Tibial artery (tissue), 4 donors: ENCODE results near the gene GAK.

Source experiments
- DNase-seq, 2 donors: peaks; one replicate each; pipeline ENCODE4 v3.0.0-alpha.2; 2019
- H3K27ac ChIP-seq, 2 donors: fragments of 200-600 bp; sonication (generic) in 1 of 2; 1 replicate in 1 of 2; 2 replicates in 1 of 2; pipeline ENCODE4 v1.5.1; 2018 to 2019; ENCODE audit warnings: mild to moderate bottlenecking in 1 of 2
- H3K27me3 ChIP-seq, 2 donors: fragments of 200-600 bp; sonication (generic) in 1 of 2; one replicate each; pipeline versions ENCODE4 v1.5.1 to v1.6.0; 2016 to 2019
- H3K36me3 ChIP-seq, 3 donors: fragments of 200-600 bp; sonication (generic) in 2 of 3; one replicate each; pipeline ENCODE4 v1.5.1; 2016 to 2019; ENCODE audit warnings: mild to moderate bottlenecking in 2 of 3
- H3K4me1 ChIP-seq, 4 donors: fragments of 200-600 bp; sonication (generic) in 2 of 4; 1 replicate in 3 of 4; 2 replicates in 1 of 4; pipeline ENCODE4 v1.5.1; 2016 to 2019
- H3K4me3 ChIP-seq, 2 donors: fragments of 200-600 bp; sonication (generic) in 1 of 2; 1 replicate in 1 of 2; 2 replicates in 1 of 2; pipeline ENCODE4 v1.5.1; 2018 to 2019; ENCODE audit warnings: mild to moderate bottlenecking in 2 of 2
- H3K9me3 ChIP-seq, 3 donors: fragments of 200-600 bp; sonication (generic) in 1 of 3; one replicate each; pipeline ENCODE4 v1.5.1; 2016 to 2019
- CTCF ChIP-seq, 2 experiments: fragments of 200-600 bp in 1 of 2; fragments of 450-650 bp in 1 of 2; IDR thresholded peaks; one replicate each; pipeline ENCODE4 v1.5.1; 2017 to 2019; ENCODE audit warnings: antibody characterized with exemption in 2 of 2, mild to moderate bottlenecking in 1 of 2, moderate library complexity in 1 of 2
- intact Hi-C: fragments of 100-400 bp; cut with DNase I; formaldehyde crosslinking; loops from one replicate; pipeline ENCODE4 v1.15.0; 2023; ENCODE audit warnings: low total_unique reads

Gene GAK

GRCh38 chr4:961351-962230, 29.5 kb upstream of the GAK start:
- Histone ChIP-seq H3K27ac (no peak overlapping the region), H3K9me3 (no peaks in the 10 kb centered on the region), H3K4me1 (no peaks in the 10 kb centered on the region), H3K4me3 (no peak overlapping the region), H3K27me3 (no peaks in the 10 kb centered on the region), H3K36me3 (peaks cover 4 to 97% (median 61%) of the 10 kb centered on the region in 3 donors)
- peak in 1 of 2 donors; percentile 62 for DNase-seq
- intact Hi-C loops: no loop called here
- TF ChIP-seq CTCF (IDR thresholded peaks at IDR 0.05): no peak

- H3K4me3 ChIP-seq: no peak overlapping the region
- intact Hi-C loops: no loop called here
- H3K4me1 ChIP-seq: no peaks in the 10 kb centered on the region
- H3K27me3 ChIP-seq: no peaks in the 10 kb centered on the region
- peaks cover 4 to 97% (median 58%) of the 10 kb centered on the region in 3 donors for H3K36me3 ChIP-seq
- TF ChIP-seq CTCF (IDR thresholded peaks at IDR 0.05): no peak
- DNase-seq: no peak
- H3K27ac ChIP-seq: no peak overlapping the region
- no peaks in the 10 kb centered on the region for H3K9me3 ChIP-seq
Measured at GRCh38 chr4:960636-961350, 28.7 kb upstream of the GAK start.

GRCh38 chr4:960140-960635, 28.1 kb upstream of the GAK start:
- H3K27ac ChIP-seq: no peak overlapping the region
- no peak for DNase-seq
- no peak overlapping the region for H3K4me3 ChIP-seq

GRCh38 chr4:959338-960139, 27.4 kb upstream of the GAK start:
- TF ChIP-seq CTCF (IDR thresholded peaks at IDR 0.05): no peak
- no peak overlapping the region for H3K4me3 ChIP-seq
- H3K27ac ChIP-seq: no peak overlapping the region
- H3K36me3 ChIP-seq: peaks cover 4 to 97% (median 60%) of the 10 kb centered on the region in 3 donors
- intact Hi-C loops: no loop called here
- no peaks in the 10 kb centered on the region for H3K27me3 ChIP-seq
- H3K4me1 ChIP-seq: no peaks in the 10 kb centered on the region
- H3K9me3 ChIP-seq: no peaks in the 10 kb centered on the region
- peak; percentile 16 to 59 for DNase-seq

More at GRCh38 chr4:960140-960635, 28.1 kb upstream of the GAK start:
- no peak for TF ChIP-seq CTCF (IDR thresholded peaks at IDR 0.05)
- intact Hi-C loops: no loop called here
- peaks cover 4 to 97% (median 58%) of the 10 kb centered on the region in 3 donors for H3K36me3 ChIP-seq
- no peaks in the 10 kb centered on the region for H3K4me1 ChIP-seq
- H3K9me3 ChIP-seq: no peaks in the 10 kb centered on the region
- H3K27me3 ChIP-seq: no peaks in the 10 kb centered on the region

- no peak for TF ChIP-seq CTCF (IDR thresholded peaks at IDR 0.05)
Measured at GRCh38 chr4:958696-959337, 26.7 kb upstream of the GAK start.

More at GRCh38 chr4:958696-959337, 26.7 kb upstream of the GAK start:
- intact Hi-C loops: no loop called here
- Histone ChIP-seq H3K27ac (no peak overlapping the region), H3K9me3 (no peaks in the 10 kb centered on the region), H3K4me3 (no peak overlapping the region), H3K4me1 (no peaks in the 10 kb centered on the region), H3K36me3 (peaks cover 4 to 97% (median 64%) of the 10 kb centered on the region in 3 donors), H3K27me3 (no peaks in the 10 kb centered on the region)
- DNase-seq: peak; percentile 19 to 51
